K562 (cell line): Measurements from ENCODE around the gene PNPLA7. TPM values are rescaled to one million over a fixed set of nuclear protein-coding genes. Genes with fewer than 3 reads are reported as not detected.
A peak's percentile ranks its signal among the peaks of the same experiment; 100 is the strongest.

ENCODE experiments used
- CLOCK ChIP-seq: fragments of 250-450 bp; sonication (Bioruptor Pico); IDR thresholded peaks from 2 replicates; pipeline ENCODE4 v1.4.0; 2020; ENCODE audit warnings: mild to moderate bottlenecking, moderate library complexity, borderline replicate concordance
- CREB1 ChIP-seq, 2 experiments: sonication (generic) in 1 of 2; formaldehyde crosslinking in 1 of 2; IDR thresholded peaks; 2 replicates each; pipeline versions ENCODE4 v1.6.1 to v1.8.0; 2012 to 2022; ENCODE audit warnings: inconsistent platforms in 1 of 2, mild to moderate bottlenecking in 1 of 2, missing genetic modification reagents in 1 of 2, moderate library complexity in 1 of 2
- GABPB2 ChIP-seq: fragments of 250-450 bp; sonication (Bioruptor Pico); conservative IDR thresholded peaks from 2 replicates; pipeline ENCODE4 v1.5.1; 2021; ENCODE audit warnings: mild to moderate bottlenecking
- HNRNPH1 ChIP-seq: fragments of 200-400 bp; formaldehyde crosslinking; optimal IDR thresholded peaks from 2 replicates; pipeline ENCODE3; 2017; ENCODE audit warnings: low read depth, mild to moderate bottlenecking, low read length, moderate library complexity
- JUND ChIP-seq, 2 experiments: IDR thresholded peaks; 2 replicates in 1 of 2; 3 replicates in 1 of 2; pipeline ENCODE4 v1.6.1; 2011; ENCODE audit warnings: borderline replicate concordance in 2 of 2, low read depth in 2 of 2, low read length in 2 of 2, improper control_type of control experiment in 1 of 2, missing biosample characterization in 1 of 2, missing genetic modification characterization in 1 of 2, missing genetic modification reagents in 1 of 2
- LEF1 ChIP-seq: fragments of 450-650 bp; IDR thresholded peaks from 2 replicates; pipeline ENCODE4 v1.6.1; 2016; ENCODE audit warnings: mild to moderate bottlenecking
- NCOA2 ChIP-seq, 2 experiments: fragments of 450-650 bp; IDR thresholded peaks; 2 replicates each; pipeline ENCODE4 v1.6.1; 2018; ENCODE audit warnings: mild to moderate bottlenecking in 2 of 2, moderate library complexity in 1 of 2; ENCODE audit not compliant: partially characterized antibody in 2 of 2
- PHF20 ChIP-seq: fragments of 450-650 bp; IDR thresholded peaks from 2 replicates; pipeline ENCODE4 v1.6.1; 2018; ENCODE audit not compliant: partially characterized antibody
- PKNOX1 ChIP-seq: fragments of 450-650 bp; IDR thresholded peaks from 2 replicates; pipeline ENCODE4 v1.6.1; 2016
- RNF219 ChIP-seq: fragments of 250-450 bp; sonication (Bioruptor Pico); IDR thresholded peaks from 2 replicates; pipeline ENCODE4 v1.5.0; 2022; ENCODE audit warnings: mild to moderate bottlenecking
- SIRT6 ChIP-seq: IDR thresholded peaks from one replicate; pipeline ENCODE4 v1.6.1; 2012; ENCODE audit warnings: low read depth, mild to moderate bottlenecking, control low read depth, inconsistent platforms, low read length, moderate library complexity
- TCF7 ChIP-seq: sonication (generic); IDR thresholded peaks from 2 replicates; pipeline ENCODE4 v1.6.1; 2016; ENCODE audit warnings: antibody characterized with exemption, borderline replicate concordance
- ZNF274 ChIP-seq: IDR thresholded peaks from 2 replicates; pipeline ENCODE4 v1.6.1; 2011; ENCODE audit warnings: low read depth, mild to moderate bottlenecking, low read length, moderate library complexity, borderline replicate concordance
- ZNF584 ChIP-seq: fragments of 200-800 bp; sonication (Bioruptor generic); IDR thresholded peaks from 2 replicates; pipeline ENCODE4 v1.6.1; 2016; ENCODE audit warnings: low read depth, mild to moderate bottlenecking, missing genetic modification characterization, missing compliant biosample characterization
- polyA plus RNA-seq, 8 experiments: library from polyadenylated mRNA; depleted of rRNA in 4 of 8; stranded (reverse) in 5 of 8; unstranded in 3 of 8; fragments of >200 nt; fragmentation: Nextera tagmentation in 2 of 8; fragmentation: Illumina TruSeq in 1 of 8; extraction: Ambion mirVana in 2 of 8; extraction: Trizol in 1 of 8; gene quantifications; 2 replicates each; pipeline versions ENCODE4 v1.2.1 to v1.2.3, GENCODE V29; 2011 to 2014; ENCODE audit warnings: inconsistent platforms in 1 of 8, missing spikeins in 1 of 8
- total RNA-seq, 7 experiments: library from RNA; depleted of rRNA in 6 of 7; stranded (reverse); fragments of >200 nt in 6 of 7; fragmentation: Illumina TruSeq in 2 of 7; extraction: Trizol in 2 of 7; gene quantifications; 2 replicates each; pipeline versions ENCODE4 v1.2.1 to v1.2.3, GENCODE V29; 2011 to 2021; ENCODE audit warnings: low replicate concordance in 1 of 7
- TF ChIP-seq, protein P1 (sequence below): IDR thresholded peaks from 2 replicates; pipeline ENCODE4 v1.6.1; 2012; ENCODE audit warnings: low read depth, low read length, improper control_type of control experiment, borderline replicate concordance
- TF ChIP-seq, protein P2 (sequence below): fragments of 250-450 bp; sonication (Bioruptor Pico); IDR thresholded peaks from 2 replicates; pipeline ENCODE4 v1.8.0; 2021; ENCODE audit warnings: borderline replicate concordance, mild to moderate bottlenecking, moderate library complexity; ENCODE audit not compliant: poor library complexity, severe bottlenecking
- TF ChIP-seq, protein P3 (sequence below): fragments of 450-650 bp; formaldehyde crosslinking; IDR thresholded peaks from 2 replicates; pipeline ENCODE4 v1.4.0; 2022; ENCODE audit warnings: mild to moderate bottlenecking, moderate library complexity

PNPLA7 gene
- total and polyA plus RNA-seq, 9 of the 15 experiments (the other 6 are each of a cell fraction or from before 2014, with no cell fraction given) = 0.01 to 0.85 (median 0.19) TPM; not detected in 1

DNA sequence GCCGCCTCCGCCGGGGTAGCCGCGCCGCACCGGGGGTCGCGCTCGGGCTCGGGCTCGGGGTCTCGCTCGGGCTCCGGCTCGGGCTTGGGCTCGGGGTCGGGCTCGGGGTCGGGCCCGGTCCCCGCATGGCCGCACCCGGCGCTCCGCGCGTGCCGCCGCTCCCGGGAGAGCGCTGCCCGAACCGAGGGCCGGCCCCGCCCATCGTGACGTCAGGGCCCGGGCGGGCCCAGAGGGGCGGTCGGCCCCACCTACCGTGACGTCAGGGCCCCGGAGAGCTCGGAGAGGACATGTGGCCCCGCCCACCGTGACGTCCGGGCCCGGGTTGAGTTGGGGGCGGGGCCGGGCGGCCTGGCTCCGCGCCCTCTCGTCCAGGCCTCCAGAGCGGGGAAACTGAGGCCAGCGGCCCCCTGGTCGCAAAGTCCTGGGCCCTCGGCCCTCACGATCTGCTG is 91.0 kb downstream of the PNPLA7 start, which contains the start of gene NSMF (continued):
- TF ChIP-seq CLOCK = no peak
- TF ChIP-seq PKNOX1 = peak; percentile 29; the same call in 1 of the 2 replicates
- TF ChIP-seq, protein P1, sequence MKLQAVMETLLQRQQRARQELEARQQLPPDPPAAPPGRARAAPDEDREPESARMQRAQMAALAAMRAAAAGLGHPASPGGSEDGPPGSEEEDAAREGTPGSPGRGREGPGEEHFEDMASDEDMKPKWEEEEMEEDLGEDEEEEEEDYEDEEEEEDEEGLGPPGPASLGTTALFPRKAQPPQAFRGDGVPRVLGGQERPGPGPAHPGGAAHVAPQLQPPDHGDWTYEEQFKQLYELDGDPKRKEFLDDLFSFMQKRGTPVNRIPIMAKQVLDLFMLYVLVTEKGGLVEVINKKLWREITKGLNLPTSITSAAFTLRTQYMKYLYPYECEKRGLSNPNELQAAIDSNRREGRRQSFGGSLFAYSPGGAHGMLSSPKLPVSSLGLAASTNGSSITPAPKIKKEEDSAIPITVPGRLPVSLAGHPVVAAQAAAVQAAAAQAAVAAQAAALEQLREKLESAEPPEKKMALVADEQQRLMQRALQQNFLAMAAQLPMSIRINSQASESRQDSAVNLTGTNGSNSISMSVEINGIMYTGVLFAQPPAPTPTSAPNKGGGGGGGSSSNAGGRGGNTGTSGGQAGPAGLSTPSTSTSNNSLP = no peak
- peak; percentile 70 for TF ChIP-seq JUND (IDR thresholded peaks at IDR 0.05; ENCODE audit: borderline replicate concordance, low read depth, low read length)
- TF ChIP-seq JUND (tag; IDR thresholded peaks at IDR 0.05; ENCODE audit: borderline replicate concordance, low read depth, low read length) = no peak; the same call in 2 of the 3 replicates
- no peak for TF ChIP-seq ZNF274
- no peak for TF ChIP-seq TCF7
- no peak for TF ChIP-seq HNRNPH1
- TF ChIP-seq SIRT6 = no peak
- TF ChIP-seq CREB1 (IDR thresholded peaks at IDR 0.05) = peak; percentile 79
- peak; percentile 92 for TF ChIP-seq CREB1 (CRISPR knock-in tag; IDR thresholded peaks at IDR 0.05)
- no peak for TF ChIP-seq LEF1
- TF ChIP-seq, protein P2, sequence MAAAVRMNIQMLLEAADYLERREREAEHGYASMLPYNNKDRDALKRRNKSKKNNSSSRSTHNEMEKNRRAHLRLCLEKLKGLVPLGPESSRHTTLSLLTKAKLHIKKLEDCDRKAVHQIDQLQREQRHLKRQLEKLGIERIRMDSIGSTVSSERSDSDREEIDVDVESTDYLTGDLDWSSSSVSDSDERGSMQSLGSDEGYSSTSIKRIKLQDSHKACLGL (CRISPR knock-in tag) = no peak
- TF ChIP-seq GABPB2 (CRISPR knock-in tag) = no peak
- TF ChIP-seq ZNF584 (CRISPR knock-in tag) = no peak
- TF ChIP-seq NCOA2 (IDR thresholded peaks at IDR 0.05; ENCODE audit: partially characterized antibody in 2 of 2) = no peak
- no peak for TF ChIP-seq RNF219 (CRISPR knock-in tag)
- TF ChIP-seq PHF20 = no peak
- TF ChIP-seq, protein P3, sequence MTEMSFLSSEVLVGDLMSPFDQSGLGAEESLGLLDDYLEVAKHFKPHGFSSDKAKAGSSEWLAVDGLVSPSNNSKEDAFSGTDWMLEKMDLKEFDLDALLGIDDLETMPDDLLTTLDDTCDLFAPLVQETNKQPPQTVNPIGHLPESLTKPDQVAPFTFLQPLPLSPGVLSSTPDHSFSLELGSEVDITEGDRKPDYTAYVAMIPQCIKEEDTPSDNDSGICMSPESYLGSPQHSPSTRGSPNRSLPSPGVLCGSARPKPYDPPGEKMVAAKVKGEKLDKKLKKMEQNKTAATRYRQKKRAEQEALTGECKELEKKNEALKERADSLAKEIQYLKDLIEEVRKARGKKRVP (CRISPR knock-in tag) = no peak
